Measurements from ENCODE around the gene MCM3.

MCM3 gene

GRCh38 chr6:52221302-52221701 is 63.2 kb downstream of the MCM3 start:
- Histone ChIP-seq H3K36me3 (no peaks in the 10 kb centered on the region), H3K9me3 (no peaks in the 10 kb centered on the region), H3K4me3 (no peak overlapping the region), H3K27ac (no peak overlapping the region), H3K4me1 (no peaks in the 10 kb centered on the region), H3K27me3 (no peaks in the 10 kb centered on the region)
- intact Hi-C loops (cut with DNase I; ENCODE audit: low total_unique reads): loop anchor here (10.0 kb wide), 1 partner anchor 157 kb away; no protein-coding TSS in a partner anchor
- no peak for TF ChIP-seq CTCF (IDR thresholded peaks at IDR 0.05)
- no peak for DNase-seq

GRCh38 chr6:52217761-52218160 is 66.8 kb downstream of the MCM3 start:
- intact Hi-C loops (cut with DNase I; ENCODE audit: low total_unique reads): no loop called here
- Histone ChIP-seq H3K27ac (no peak overlapping the region), H3K36me3 (no peaks in the 10 kb centered on the region), H3K4me1 (no peaks in the 10 kb centered on the region), H3K9me3 (no peaks in the 10 kb centered on the region), H3K27me3 (no peaks in the 10 kb centered on the region), H3K4me3 (no peak overlapping the region)
- TF ChIP-seq CTCF (IDR thresholded peaks at IDR 0.05): no peak
- DNase-seq: no peak

- DNase-seq: no peak
- intact Hi-C loops (cut with DNase I; ENCODE audit: low total_unique reads): no loop called here
- no peak for TF ChIP-seq CTCF (IDR thresholded peaks at IDR 0.05)
- no peaks in the 10 kb centered on the region for H3K36me3 ChIP-seq
- no peaks in the 10 kb centered on the region for H3K27me3 ChIP-seq
- H3K4me1 ChIP-seq: no peaks in the 10 kb centered on the region
- H3K4me3 ChIP-seq: no peak overlapping the region
- H3K27ac ChIP-seq: no peak overlapping the region
- H3K9me3 ChIP-seq: no peaks in the 10 kb centered on the region
These were observed 67.5 kb downstream of the MCM3 start for GRCh38 chr6:52216932-52217575.

GRCh38 chr6:52215787-52216186 is 68.8 kb downstream of the MCM3 start:
- intact Hi-C loops (cut with DNase I; ENCODE audit: low total_unique reads): no loop called here

More at GRCh38 chr6:52215787-52216186, 68.8 kb downstream of the MCM3 start:
- no peak for DNase-seq
- no peaks in the 10 kb centered on the region for H3K36me3 ChIP-seq
- H3K4me3 ChIP-seq: no peak overlapping the region
- no peak overlapping the region for H3K27ac ChIP-seq
- H3K27me3 ChIP-seq: no peaks in the 10 kb centered on the region
- H3K9me3 ChIP-seq: no peaks in the 10 kb centered on the region
- no peaks in the 10 kb centered on the region for H3K4me1 ChIP-seq
- no peak for TF ChIP-seq CTCF (IDR thresholded peaks at IDR 0.05)

Measured in tibial artery (tissue), 4 donors.